ENCODE measurements around the gene HIKESHI.

DNA sequence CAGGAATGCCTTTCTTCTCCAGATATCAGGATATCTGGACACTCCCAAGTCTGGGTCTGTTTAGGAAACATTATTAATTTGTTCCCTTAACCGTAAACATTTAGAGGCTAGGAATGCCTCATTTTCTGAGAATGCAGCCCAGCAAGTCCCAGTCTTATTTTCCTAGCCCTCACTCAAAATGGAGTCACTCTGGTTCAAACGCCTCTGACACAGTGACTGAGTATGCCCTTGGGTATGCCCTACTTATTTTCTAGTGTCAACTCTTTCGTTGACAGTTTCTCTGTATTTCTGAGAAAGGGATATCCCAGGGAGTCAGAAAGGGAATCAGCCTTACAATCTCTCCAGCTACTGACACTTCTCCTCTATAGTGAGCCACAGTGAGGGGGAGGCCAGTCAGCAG is 56.7 kb downstream of the HIKESHI start:
- no peak for TF ChIP-seq EZH2phosphoT487 (IDR thresholded peaks at IDR 0.05; ENCODE audit: insufficient read depth, low read depth)
- no peak for TF ChIP-seq EZH2 (IDR thresholded peaks at IDR 0.05; ENCODE audit: insufficient read depth, poor library complexity, severe bottlenecking)

Data from GM23248 (cell line).